Fibroblast of upper back skin (primary cell): ENCODE results near the gene KRTAP1-3.
"Not testable (repeated sequence)": the region's sequence is repeated elsewhere in the genome, so short reads cannot be mapped to it uniquely, and the experiment has no call there.

Experiments used
- DNase-seq: peaks from one replicate; pipeline ENCODE4 v3.0.0-alpha.2; 2013

The KRTAP1-3 gene

GRCh38 chr17:41009301-41009760 is 25.3 kb downstream of the KRTAP1-3 start:
- DNase-seq: no peak

- no peak for DNase-seq
Observed at GRCh38 chr17:41008811-41009210, 25.9 kb downstream of the KRTAP1-3 start, which contains the start of gene KRTAP3-1. Gene KRTAP3-1 (minus strand): TSS chr17:41009128. CDS start chr17:41009074, 54 bp downstream.

- DNase-seq: no peak
Observed at GRCh38 chr17:41004397-41004796, 30.3 kb downstream of the KRTAP1-3 start.

GRCh38 chr17:41003926-41004325 is 30.7 kb downstream of the KRTAP1-3 start:
- no peak for DNase-seq

- DNase-seq: no peak
Observed at GRCh38 chr17:41002814-41003213, 31.9 kb downstream of the KRTAP1-3 start.

- no peak for DNase-seq
Observed at GRCh38 chr17:41001795-41002194, 32.9 kb downstream of the KRTAP1-3 start.

GRCh38 chr17:40999563-40999962 is 35.1 kb downstream of the KRTAP1-3 start, which contains the start of gene KRTAP3-2:
Gene KRTAP3-2 (minus strand): TSS chr17:40999906. CDS start chr17:40999853, 53 bp downstream.
- not testable (repeated sequence) for DNase-seq

GRCh38 chr17:40997361-40997760 is 37.3 kb downstream of the KRTAP1-3 start:
- DNase-seq: no peak

GRCh38 chr17:40996829-40997228 is 37.8 kb downstream of the KRTAP1-3 start:
- DNase-seq: no peak

GRCh38 chr17:40995116-40995515 is 39.6 kb downstream of the KRTAP1-3 start:
- no peak for DNase-seq

- no peak for DNase-seq
Observed at GRCh38 chr17:40993839-40994238, 40.8 kb downstream of the KRTAP1-3 start, which contains the start of gene KRTAP3-3. Gene KRTAP3-3 (minus strand): TSS chr17:40994164. CDS start chr17:40994097, 67 bp downstream.

- no peak for DNase-seq
Observed at GRCh38 chr17:40993084-40993483, 41.6 kb downstream of the KRTAP1-3 start.

GRCh38 chr17:40992666-40993065 is 42.0 kb downstream of the KRTAP1-3 start:
- DNase-seq: no peak

- DNase-seq: no peak
Observed at GRCh38 chr17:40986920-40987319, 47.8 kb downstream of the KRTAP1-3 start.

- no peak for DNase-seq
Observed at GRCh38 chr17:40984226-40984625, 50.4 kb downstream of the KRTAP1-3 start, which contains the start of gene KRT40. Gene KRT40 (minus strand): TSS chr17:40984326. CDS start chr17:40984273, 53 bp downstream.
